ENCODE data around the gene LAMA3. TPM values are rescaled to one million over a fixed set of nuclear protein-coding genes. Genes with fewer than 3 reads are reported as not detected.

The LAMA3 gene
- total RNA-seq, 1 experiment from 2014 or later = 34.6 TPM

DNA sequence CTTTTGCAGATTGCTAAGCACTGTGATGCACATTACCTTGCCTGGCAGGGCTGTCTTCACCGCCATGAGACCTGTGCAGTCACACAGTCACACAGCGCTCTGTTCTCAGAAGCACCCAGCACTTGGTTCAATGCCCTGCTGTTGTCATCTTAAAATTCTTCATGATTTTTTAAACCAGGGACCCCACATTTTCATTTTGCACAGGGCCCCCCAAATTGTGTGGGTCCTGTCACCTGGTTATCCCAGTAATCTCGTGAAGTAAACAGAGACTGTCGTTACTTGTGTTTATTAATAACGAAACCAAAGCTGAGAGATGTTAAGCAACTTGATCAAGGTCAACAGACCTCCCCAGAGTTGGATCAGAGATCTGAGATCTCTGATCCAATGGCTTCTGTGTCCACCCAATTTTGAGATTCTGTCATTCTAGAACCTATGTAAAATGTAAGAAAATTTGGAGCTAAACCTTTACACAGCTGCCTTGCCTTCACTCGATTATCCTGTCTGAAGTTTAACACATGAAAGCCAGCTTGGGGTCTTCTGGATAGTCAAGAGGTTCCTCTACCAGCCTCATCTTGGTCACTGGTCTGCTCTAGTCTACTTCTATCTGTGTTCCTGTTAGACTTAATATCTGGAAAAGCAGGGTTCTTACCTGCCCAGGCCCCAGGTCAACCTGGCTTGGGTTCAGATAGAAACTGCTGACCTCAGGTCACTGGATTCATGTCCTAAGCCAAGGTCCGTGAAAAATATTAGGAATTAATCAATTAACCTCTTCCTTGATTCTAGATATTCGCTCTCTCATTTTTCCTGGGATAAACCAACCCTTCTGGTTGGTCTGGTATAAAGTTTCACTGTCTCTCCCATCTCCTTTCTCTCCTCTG is 311.6 kb downstream of the LAMA3 start:
- Mint-ChIP-seq H3K9me3 (ENCODE audit: unreplicated experiment) (no peaks in the 10 kb centered on the region), H3K4me3 (ENCODE audit: unreplicated experiment) (no peak overlapping the region), H3K27me3 (ENCODE audit: insufficient read depth, unreplicated experiment) (no peaks in the 10 kb centered on the region), H3K36me3 (ENCODE audit: insufficient read depth, unreplicated experiment) (no peaks in the 10 kb centered on the region), H3K27ac (ENCODE audit: unreplicated experiment) (no peak overlapping the region), H3K4me1 (ENCODE audit: low read depth, unreplicated experiment) (no peaks in the 10 kb centered on the region)
- ChIA-PET POLR2A (no interaction called here), CTCF (no interaction called here)
- no peak for TF ChIP-seq CTCF (IDR thresholded peaks at IDR 0.05; ENCODE audit: insufficient read depth in 1 of 2, low read depth in 1 of 2, low read length in 1 of 2, severe bottlenecking in 1 of 2, unreplicated experiment in 1 of 2)
- H3K27me3 ChIP-seq (replicated peaks; ENCODE audit: control insufficient read depth, insufficient read depth, low read length) = no peaks in the 10 kb centered on the region
- BruUV-seq (replicated peaks) = no TSS peak
- intact Hi-C loops (cut with micrococcal nuclease; ENCODE audit: unreplicated experiment) = no loop called here
- no peaks in the 10 kb centered on the region for H3K36me3 ChIP-seq (ENCODE audit: control insufficient read depth, insufficient read depth, low read length)
- H3K4me1 ChIP-seq = no peaks in the 10 kb centered on the region
- no peaks in the 10 kb centered on the region for H3K9me3 ChIP-seq
- no peak overlapping the region for H3K4me3 ChIP-seq (ENCODE audit: low read depth, low read length)
- DNase-seq = no peak

- H3K9me3 Mint-ChIP-seq (ENCODE audit: unreplicated experiment) = no peaks in the 10 kb centered on the region
- Histone ChIP-seq H3K4me1 (no peaks in the 10 kb centered on the region), H3K27me3 (replicated peaks; ENCODE audit: control insufficient read depth, insufficient read depth, low read length) (no peaks in the 10 kb centered on the region), H3K9me3 (no peaks in the 10 kb centered on the region), H3K4me3 (ENCODE audit: low read depth, low read length) (no peak overlapping the region), H3K36me3 (ENCODE audit: control insufficient read depth, insufficient read depth, low read length) (no peaks in the 10 kb centered on the region)
- no peaks in the 10 kb centered on the region for H3K4me1 Mint-ChIP-seq (ENCODE audit: low read depth, unreplicated experiment)
- TF ChIP-seq CTCF (IDR thresholded peaks at IDR 0.05; ENCODE audit: insufficient read depth in 1 of 2, low read depth in 1 of 2, low read length in 1 of 2, severe bottlenecking in 1 of 2, unreplicated experiment in 1 of 2) = no peak
- no peaks in the 10 kb centered on the region for H3K27me3 Mint-ChIP-seq (ENCODE audit: insufficient read depth, unreplicated experiment)
- no TSS peak for BruUV-seq (replicated peaks)
- ChIA-PET POLR2A (no interaction called here), CTCF (no interaction called here)
- DNase-seq = no peak
- intact Hi-C loops (cut with micrococcal nuclease; ENCODE audit: unreplicated experiment) = no loop called here
- no peaks in the 10 kb centered on the region for H3K36me3 Mint-ChIP-seq (ENCODE audit: insufficient read depth, unreplicated experiment)
- no peak overlapping the region for H3K4me3 Mint-ChIP-seq (ENCODE audit: unreplicated experiment)
- no peak overlapping the region for H3K27ac Mint-ChIP-seq (ENCODE audit: unreplicated experiment)
These were observed 313.2 kb downstream of the LAMA3 start for GRCh38 chr18:24002479-24002878.

GRCh38 chr18:24003288-24003687 is 314.0 kb downstream of the LAMA3 start:
- Histone ChIP-seq H3K9me3 (no peaks in the 10 kb centered on the region), H3K4me1 (no peaks in the 10 kb centered on the region), H3K4me3 (ENCODE audit: low read depth, low read length) (no peak overlapping the region), H3K27me3 (replicated peaks; ENCODE audit: control insufficient read depth, insufficient read depth, low read length) (no peaks in the 10 kb centered on the region), H3K36me3 (ENCODE audit: control insufficient read depth, insufficient read depth, low read length) (no peaks in the 10 kb centered on the region)
- no peak overlapping the region for H3K4me3 Mint-ChIP-seq (ENCODE audit: unreplicated experiment)
- intact Hi-C loops (cut with micrococcal nuclease; ENCODE audit: unreplicated experiment) = no loop called here
- ChIA-PET POLR2A (no interaction called here), CTCF (no interaction called here)
- no peak for TF ChIP-seq CTCF (IDR thresholded peaks at IDR 0.05; ENCODE audit: insufficient read depth in 1 of 2, low read depth in 1 of 2, low read length in 1 of 2, severe bottlenecking in 1 of 2, unreplicated experiment in 1 of 2)
- H3K9me3 Mint-ChIP-seq (ENCODE audit: unreplicated experiment) = no peaks in the 10 kb centered on the region
- no peaks in the 10 kb centered on the region for H3K27me3 Mint-ChIP-seq (ENCODE audit: insufficient read depth, unreplicated experiment)
- DNase-seq = no peak
- no peaks in the 10 kb centered on the region for H3K36me3 Mint-ChIP-seq (ENCODE audit: insufficient read depth, unreplicated experiment)
- no TSS peak for BruUV-seq (replicated peaks)
- H3K27ac Mint-ChIP-seq (ENCODE audit: unreplicated experiment) = no peak overlapping the region
- no peaks in the 10 kb centered on the region for H3K4me1 Mint-ChIP-seq (ENCODE audit: low read depth, unreplicated experiment)
